ENCODE data around the gene CRYBA2. TPM values are rescaled to one million over a fixed set of nuclear protein-coding genes. Genes with fewer than 3 reads are reported as not detected.

CRYBA2 gene
- total RNA-seq, 5 donors from 2014 or later (not counting 1 experiment from before 2014, with no cell fraction given): not detected

GRCh38 chr2:218952160-218952559 is 41.1 kb downstream of the CRYBA2 start:
- ChIA-PET CTCF (interaction anchor here in 1 of 2 donors (0.5 to 0.7 kb wide), 2 partner anchors 12 to 29 kb away, joined by 3 to 7 read pairs; no protein-coding TSS in a partner anchor), POLR2A (interaction anchor here in 1 of 2 donors (0.7 kb wide), 2 partner anchors 8 to 632 kb away, joined by 4 to 10 read pairs; no protein-coding TSS in a partner anchor)
- no peaks in the 10 kb centered on the region for H3K36me3 ChIP-seq (ENCODE audit: control insufficient read depth in 2 of 2, extremely low read depth in 1 of 2, insufficient read depth in 1 of 2, low read length in 1 of 2)
- H3K4me1 ChIP-seq (ENCODE audit: control insufficient read depth in 1 of 2, extremely low read depth in 1 of 2, insufficient read depth in 2 of 2, low read length in 2 of 2): no peaks in the 10 kb centered on the region
- ATAC-seq (replicated peaks in 1 of 4): no peak
- no peaks in the 10 kb centered on the region for H3K36me3 Mint-ChIP-seq
- H3K4me3 ChIP-seq (ENCODE audit: control insufficient read depth in 1 of 2, extremely low read depth in 1 of 2, low read length in 1 of 2): no peak overlapping the region
- no peaks in the 10 kb centered on the region for H3K4me1 Mint-ChIP-seq
- no peak overlapping the region for H3K27ac Mint-ChIP-seq
- peaks cover 4 to 42% of the 10 kb centered on the region in 2 experiments for H3K27me3 ChIP-seq (replicated peaks in 1 of 2; ENCODE audit: control insufficient read depth in 2 of 2, extremely low read depth in 1 of 2, insufficient read depth in 2 of 2, low read length in 1 of 2)
- no peak overlapping the region for H3K27ac ChIP-seq (ENCODE audit: low read length)
- no peak overlapping the region for H3K4me3 Mint-ChIP-seq
- H3K27me3 Mint-ChIP-seq: peaks cover 52 to 56% of the 10 kb centered on the region in 2 donors
- no peak for DNase-seq
- H3K9me3 Mint-ChIP-seq: no peaks in the 10 kb centered on the region
- WGBS (ENCODE audit: insufficient coverage): no CpG with 5 or more reads among the region's 7 CpGs
- H3K9me3 ChIP-seq: no peaks in the 10 kb centered on the region

GRCh38 chr2:218946621-218947020 is 46.6 kb downstream of the CRYBA2 start:
- peaks cover 9 to 32% of the 10 kb centered on the region in 2 experiments for H3K27me3 ChIP-seq (replicated peaks in 1 of 2; ENCODE audit: control insufficient read depth in 2 of 2, extremely low read depth in 1 of 2, insufficient read depth in 2 of 2, low read length in 1 of 2)
- H3K27ac ChIP-seq (ENCODE audit: low read length): no peak overlapping the region
- DNase-seq (no peak), ATAC-seq (replicated peaks in 1 of 4) (no peak)
- no peaks in the 10 kb centered on the region for H3K9me3 ChIP-seq
- Mint-ChIP-seq H3K4me3 (no peak overlapping the region), H3K4me1 (no peaks in the 10 kb centered on the region), H3K27ac (no peak overlapping the region), H3K36me3 (no peaks in the 10 kb centered on the region), H3K27me3 (peaks cover 51 to 57% of the 10 kb centered on the region in 2 donors), H3K9me3 (no peaks in the 10 kb centered on the region)
- no peaks in the 10 kb centered on the region for H3K36me3 ChIP-seq (ENCODE audit: control insufficient read depth in 2 of 2, extremely low read depth in 1 of 2, insufficient read depth in 1 of 2, low read length in 1 of 2)
- H3K4me1 ChIP-seq (ENCODE audit: control insufficient read depth in 1 of 2, extremely low read depth in 1 of 2, insufficient read depth in 2 of 2, low read length in 2 of 2): no peaks in the 10 kb centered on the region
- no peak overlapping the region for H3K4me3 ChIP-seq (ENCODE audit: control insufficient read depth in 1 of 2, extremely low read depth in 1 of 2, low read length in 1 of 2)
- WGBS (ENCODE audit: insufficient coverage): no CpG with 5 or more reads among the region's 1 CpG
- POLR2A ChIA-PET: interaction anchor here in 1 of 2 donors (0.6 kb wide), 1 partner anchor 40 kb away, joined by 7 read pairs; no protein-coding TSS in a partner anchor
- CTCF ChIA-PET: interaction anchor here in 1 of 2 donors (0.6 kb wide), 1 partner anchor 99 kb away, joined by 6 read pairs; no protein-coding TSS in a partner anchor

- no peaks in the 10 kb centered on the region for H3K4me1 ChIP-seq (ENCODE audit: control insufficient read depth in 1 of 2, extremely low read depth in 1 of 2, insufficient read depth in 2 of 2, low read length in 2 of 2)
- no peak for DNase-seq
- WGBS (ENCODE audit: insufficient coverage): 86% methylated on average over 1 of the region's 1 CpG
- H3K27ac ChIP-seq (ENCODE audit: low read length): no peak overlapping the region
- H3K4me1 Mint-ChIP-seq: no peaks in the 10 kb centered on the region
- H3K27me3 Mint-ChIP-seq: peaks cover 48 to 56% of the 10 kb centered on the region in 2 donors
- CTCF ChIA-PET: interaction anchor here (0.7 kb wide), 2 partner anchors 15 to 975 kb away, joined by 3 to 15 read pairs; partner anchors contain the start of gene CDK5R2 (in 1 of the 2)
- no peaks in the 10 kb centered on the region for H3K36me3 Mint-ChIP-seq
- ATAC-seq (replicated peaks in 1 of 4): no peak
- no peak overlapping the region for H3K27ac Mint-ChIP-seq
- no peak overlapping the region for H3K4me3 ChIP-seq (ENCODE audit: control insufficient read depth in 1 of 2, extremely low read depth in 1 of 2, low read length in 1 of 2)
- no peaks in the 10 kb centered on the region for H3K9me3 Mint-ChIP-seq
- H3K36me3 ChIP-seq (ENCODE audit: control insufficient read depth in 2 of 2, extremely low read depth in 1 of 2, insufficient read depth in 1 of 2, low read length in 1 of 2): no peaks in the 10 kb centered on the region
- POLR2A ChIA-PET: interaction anchor here in 1 of 2 donors (0.6 kb wide), 1 partner anchor 192 kb away, joined by 5 read pairs; no protein-coding TSS in a partner anchor
- peaks cover 9 to 27% of the 10 kb centered on the region in 2 experiments for H3K27me3 ChIP-seq (replicated peaks in 1 of 2; ENCODE audit: control insufficient read depth in 2 of 2, extremely low read depth in 1 of 2, insufficient read depth in 2 of 2, low read length in 1 of 2)
- H3K4me3 Mint-ChIP-seq: no peak overlapping the region
- H3K9me3 ChIP-seq: no peaks in the 10 kb centered on the region
Observed at GRCh38 chr2:218944759-218945404, 48.3 kb downstream of the CRYBA2 start.

Other genes starting within 250 kb of the CRYBA2 start
- under 1 TPM in 4 of 5 donors, not detected in 1; 0.50 to 0.89 (median 0.58) TPM for gene CYP27A1, start 211.3 kb downstream of the CRYBA2 start, total RNA-seq
- gene PRKAG3, start 161.6 kb downstream of the CRYBA2 start, total RNA-seq: not detected
- under 1 TPM in 2 of 5 donors, not detected in 3; 0.13 to 0.20 TPM for gene WNT6, start 133.6 kb downstream of the CRYBA2 start, total RNA-seq
- gene WNT10A, start 112.6 kb downstream of the CRYBA2 start, total RNA-seq: 10 to 100 TPM in 1 of 5 donors, 1 to 10 TPM in 4; 3.1 to 10.7 (median 6.1) TPM
- gene CDK5R2, start 33.8 kb downstream of the CRYBA2 start, total RNA-seq: not detected
- not detected for gene FEV, start 8.2 kb downstream of the CRYBA2 start, total RNA-seq
- under 1 TPM in 1 of 5 donors, not detected in 4; 0.16 TPM for gene CFAP65, start 48.1 kb upstream of the CRYBA2 start, total RNA-seq
- gene IHH, start 67.5 kb upstream of the CRYBA2 start, total RNA-seq: under 1 TPM in 2 of 5 donors, not detected in 3; 0.12 to 0.28 TPM
- 10 to 100 TPM; 17.3 to 21.1 (median 18.2) TPM for gene NHEJ1, start 167.4 kb upstream of the CRYBA2 start, total RNA-seq
- gene SLC23A3, start 176.6 kb upstream of the CRYBA2 start, total RNA-seq: 1 to 10 TPM in 3 of 5 donors, under 1 TPM in 2; 0.54 to 8.7 (median 5.1) TPM
- gene CNPPD1, start 183.5 kb upstream of the CRYBA2 start, total RNA-seq: 10 to 100 TPM; 49.2 to 89.5 (median 83.2) TPM
- gene RETREG2, start 184.9 kb upstream of the CRYBA2 start, total RNA-seq: 100 to 1,000 TPM in 3 of 5 donors, 10 to 100 TPM in 2; 85.2 to 131 (median 109) TPM
- 10 to 100 TPM; 61.7 to 91.6 (median 85.6) TPM for gene ZFAND2B, start 213.4 kb upstream of the CRYBA2 start, total RNA-seq
- gene ABCB6, start 225.5 kb upstream of the CRYBA2 start, total RNA-seq: 10 to 100 TPM in 3 of 5 donors, 1 to 10 TPM in 2; 4.1 to 16.5 (median 13.0) TPM
- 10 to 100 TPM; 52.5 to 72.9 (median 57.6) TPM for gene ATG9A, start 236.2 kb upstream of the CRYBA2 start, total RNA-seq
- 100 to 1,000 TPM; 119 to 220 (median 194) TPM for gene ANKZF1, start 236.4 kb upstream of the CRYBA2 start, total RNA-seq